GM18511 (cell line): ENCODE measurements around the gene KRTAP10-9.
"Not testable (repeated sequence)": the region's sequence is repeated elsewhere in the genome, so short reads cannot be mapped to it uniquely, and the experiment has no call there.

Experiments
- ATAC-seq: cut with Tn5 transposase; IDR thresholded peaks from one replicate; pipeline ENCODE4 v1.9.1; 2021; ENCODE audit warnings: mild to moderate bottlenecking, moderate library complexity; ENCODE audit not compliant: unreplicated experiment

KRTAP10-9 gene

GRCh38 chr21:44594406-44594916, 32.4 kb upstream of the KRTAP10-9 start:
- no peak for ATAC-seq

- no peak for ATAC-seq
Measured at GRCh38 chr21:44595524-44595923, 31.4 kb upstream of the KRTAP10-9 start.

GRCh38 chr21:44596068-44596725, 30.7 kb upstream of the KRTAP10-9 start:
- ATAC-seq = no peak

GRCh38 chr21:44598061-44598460, 28.8 kb upstream of the KRTAP10-9 start:
- ATAC-seq = no peak

- ATAC-seq = no peak
Measured at GRCh38 chr21:44599264-44600029, 27.4 kb upstream of the KRTAP10-9 start.

- ATAC-seq = not testable (repeated sequence)
Measured at GRCh38 chr21:44600118-44600978, 26.5 kb upstream of the KRTAP10-9 start, which contains the start of gene KRTAP10-7. Gene KRTAP10-7 (plus strand): TSS chr21:44600597. CDS start chr21:44600622, 25 bp downstream.

- not testable (repeated sequence) for ATAC-seq
Measured at GRCh38 chr21:44601091-44601490, 25.8 kb upstream of the KRTAP10-9 start.

- no peak for ATAC-seq
Measured at GRCh38 chr21:44601596-44602462, 25.1 kb upstream of the KRTAP10-9 start.

- no peak for ATAC-seq
Measured at GRCh38 chr21:44602463-44602850, 24.4 kb upstream of the KRTAP10-9 start.

- no peak for ATAC-seq
Measured at GRCh38 chr21:44603109-44603875, 23.6 kb upstream of the KRTAP10-9 start.

GRCh38 chr21:44603911-44604310, 23.0 kb upstream of the KRTAP10-9 start:
- ATAC-seq = no peak

- ATAC-seq = no peak
Measured at GRCh38 chr21:44606495-44606894, 20.4 kb upstream of the KRTAP10-9 start.

- ATAC-seq = no peak
Measured at GRCh38 chr21:44609193-44609592, 17.7 kb upstream of the KRTAP10-9 start.

- not testable (repeated sequence) for ATAC-seq
Measured at GRCh38 chr21:44610157-44610843, 16.6 kb upstream of the KRTAP10-9 start.

GRCh38 chr21:44611551-44611950, 15.3 kb upstream of the KRTAP10-9 start:
- ATAC-seq = no peak

- no peak for ATAC-seq
Measured at GRCh38 chr21:44612029-44612486, 14.8 kb upstream of the KRTAP10-9 start, which contains the start of gene KRTAP10-8. Gene KRTAP10-8 (plus strand): TSS chr21:44612079. CDS start chr21:44612101, 22 bp downstream.

GRCh38 chr21:44612669-44613229, 14.1 kb upstream of the KRTAP10-9 start:
- no peak for ATAC-seq
